ENCODE results near the gene DLL1. TPM values are rescaled to one million over a fixed set of nuclear protein-coding genes. Genes with fewer than 3 reads are reported as not detected.

The DLL1 gene
- total RNA-seq, 5 donors from 2014 or later (not counting 1 experiment from before 2014, with no cell fraction given), result 3.3 to 8.6 (median 4.7) TPM

GRCh38 chr6:170233286-170234205 lies 57.3 kb downstream of the DLL1 start:
- no peaks in the 10 kb centered on the region for H3K9me3 Mint-ChIP-seq
- POLR2A ChIA-PET, result no interaction called here
- no peaks in the 10 kb centered on the region for H3K36me3 Mint-ChIP-seq
- WGBS (ENCODE audit: insufficient coverage), result 96% methylated on average over 12 of the region's 13 CpGs
- H3K4me1 Mint-ChIP-seq, result no peaks in the 10 kb centered on the region
- H3K27ac Mint-ChIP-seq, result no peak overlapping the region
- CTCF ChIA-PET, result no interaction called here
- ATAC-seq (replicated peaks in 1 of 4) (no peak), DNase-seq (no peak)
- H3K4me3 Mint-ChIP-seq, result no peak overlapping the region
- no peaks in the 10 kb centered on the region for H3K9me3 ChIP-seq
- no peaks in the 10 kb centered on the region for H3K36me3 ChIP-seq (ENCODE audit: control insufficient read depth in 2 of 2, extremely low read depth in 1 of 2, insufficient read depth in 1 of 2, low read length in 1 of 2)
- no peaks in the 10 kb centered on the region for H3K27me3 Mint-ChIP-seq
- H3K4me1 ChIP-seq (ENCODE audit: control insufficient read depth in 1 of 2, extremely low read depth in 1 of 2, insufficient read depth in 2 of 2, low read length in 2 of 2), result no peaks in the 10 kb centered on the region
- H3K27me3 ChIP-seq (replicated peaks in 1 of 2; ENCODE audit: control insufficient read depth in 2 of 2, extremely low read depth in 1 of 2, insufficient read depth in 2 of 2, low read length in 1 of 2), result peaks cover 0 to 22% of the 10 kb centered on the region in 2 experiments
- H3K4me3 ChIP-seq (ENCODE audit: control insufficient read depth in 1 of 2, extremely low read depth in 1 of 2, low read length in 1 of 2), result no peak overlapping the region
- H3K27ac ChIP-seq (ENCODE audit: low read length), result no peak overlapping the region

Other genes starting within 250 kb of the DLL1 start
- gene FAM120B, start 15.7 kb upstream of the DLL1 start, total RNA-seq, result 10 to 100 TPM; 34.1 to 39.8 (median 38.0) TPM

All from T-cell (primary cell).